HG02610 (cell line): Measurements from ENCODE around the gene RIPOR3.

Experiments used
- ATAC-seq: cut with Tn5 transposase; IDR thresholded peaks from one replicate; pipeline ENCODE4 v1.9.1; 2021; ENCODE audit warnings: mild to moderate bottlenecking, moderate library complexity; ENCODE audit not compliant: unreplicated experiment

The RIPOR3 gene, protein sequence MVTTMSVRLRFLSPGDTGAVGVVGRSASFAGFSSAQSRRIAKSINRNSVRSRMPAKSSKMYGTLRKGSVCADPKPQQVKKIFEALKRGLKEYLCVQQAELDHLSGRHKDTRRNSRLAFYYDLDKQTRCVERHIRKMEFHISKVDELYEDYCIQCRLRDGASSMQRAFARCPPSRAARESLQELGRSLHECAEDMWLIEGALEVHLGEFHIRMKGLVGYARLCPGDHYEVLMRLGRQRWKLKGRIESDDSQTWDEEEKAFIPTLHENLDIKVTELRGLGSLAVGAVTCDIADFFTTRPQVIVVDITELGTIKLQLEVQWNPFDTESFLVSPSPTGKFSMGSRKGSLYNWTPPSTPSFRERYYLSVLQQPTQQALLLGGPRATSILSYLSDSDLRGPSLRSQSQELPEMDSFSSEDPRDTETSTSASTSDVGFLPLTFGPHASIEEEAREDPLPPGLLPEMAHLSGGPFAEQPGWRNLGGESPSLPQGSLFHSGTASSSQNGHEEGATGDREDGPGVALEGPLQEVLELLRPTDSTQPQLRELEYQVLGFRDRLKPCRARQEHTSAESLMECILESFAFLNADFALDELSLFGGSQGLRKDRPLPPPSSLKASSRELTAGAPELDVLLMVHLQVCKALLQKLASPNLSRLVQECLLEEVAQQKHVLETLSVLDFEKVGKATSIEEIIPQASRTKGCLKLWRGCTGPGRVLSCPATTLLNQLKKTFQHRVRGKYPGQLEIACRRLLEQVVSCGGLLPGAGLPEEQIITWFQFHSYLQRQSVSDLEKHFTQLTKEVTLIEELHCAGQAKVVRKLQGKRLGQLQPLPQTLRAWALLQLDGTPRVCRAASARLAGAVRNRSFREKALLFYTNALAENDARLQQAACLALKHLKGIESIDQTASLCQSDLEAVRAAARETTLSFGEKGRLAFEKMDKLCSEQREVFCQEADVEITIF

DNA sequence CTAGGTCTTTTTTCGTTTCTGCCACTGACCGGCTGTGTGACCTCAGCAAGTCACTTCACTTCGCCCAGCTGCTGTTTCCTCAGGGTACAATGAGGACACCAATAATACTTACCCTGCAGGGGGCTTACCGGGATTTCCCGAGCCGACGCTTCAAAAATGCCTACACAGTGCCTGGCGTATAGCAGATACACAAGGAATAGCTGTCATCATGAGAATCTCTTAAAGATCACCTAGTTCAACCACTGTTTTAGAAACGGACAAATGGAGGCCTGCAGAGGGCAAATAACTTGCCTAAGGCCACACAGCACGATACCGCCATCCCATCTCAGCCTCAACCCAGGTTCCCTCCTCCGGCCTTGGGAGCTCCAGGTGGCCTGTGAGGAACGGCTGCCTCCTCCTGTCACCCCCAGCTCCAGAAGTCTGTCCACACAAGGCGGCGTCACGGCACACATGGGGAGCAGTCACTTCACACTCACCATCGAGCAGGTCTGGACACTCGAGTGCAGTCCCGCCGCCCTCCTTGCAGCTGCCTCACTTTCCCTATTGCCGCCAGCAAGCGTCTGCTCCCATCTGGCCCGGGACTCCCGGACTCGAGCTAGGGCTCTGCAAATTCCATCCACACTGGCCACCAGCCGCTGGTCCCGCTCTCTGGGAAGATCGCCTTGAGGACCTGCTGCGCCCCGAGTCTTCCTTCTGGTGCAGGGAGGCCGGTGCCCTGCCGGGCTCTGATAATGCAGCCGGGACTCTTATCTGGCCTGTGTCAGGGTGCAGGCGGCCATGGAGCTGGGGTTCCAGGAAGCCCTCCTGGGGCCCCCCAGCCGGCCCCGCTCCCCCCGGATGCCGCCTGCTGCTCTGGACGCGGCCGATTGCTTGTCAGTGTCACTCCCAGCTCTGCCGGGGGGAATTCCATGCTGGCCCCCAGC lies at the start of gene RIPOR3:
Gene RIPOR3 (minus strand): TSS at position 893 of the 923 bp plus-strand sequence. CDS start 414 bp downstream, at position 479.
- no peak for ATAC-seq

GRCh38 chr20:50737352-50737751 lies 46.0 kb upstream of the RIPOR3 start:
- no peak for ATAC-seq

DNA sequence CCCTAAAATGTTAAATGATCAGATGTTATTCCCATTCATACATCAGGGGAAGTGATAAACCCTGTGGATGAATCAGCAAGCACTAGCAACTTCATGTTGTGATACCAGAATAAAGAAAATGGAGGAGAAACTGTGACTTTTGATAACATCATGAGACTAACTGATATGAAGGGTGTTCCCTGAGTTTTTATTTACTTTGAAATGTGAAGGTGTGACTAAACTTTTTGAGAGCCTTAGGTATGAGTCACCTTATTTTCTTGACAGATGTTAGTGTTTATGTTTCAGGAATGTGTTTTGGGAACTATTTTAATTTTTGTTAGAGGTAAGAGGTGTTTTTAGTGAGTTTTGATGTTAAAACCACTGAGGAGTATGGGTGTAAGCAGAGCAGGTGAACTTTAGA lies 44.5 kb upstream of the RIPOR3 start:
- no peak for ATAC-seq

DNA sequence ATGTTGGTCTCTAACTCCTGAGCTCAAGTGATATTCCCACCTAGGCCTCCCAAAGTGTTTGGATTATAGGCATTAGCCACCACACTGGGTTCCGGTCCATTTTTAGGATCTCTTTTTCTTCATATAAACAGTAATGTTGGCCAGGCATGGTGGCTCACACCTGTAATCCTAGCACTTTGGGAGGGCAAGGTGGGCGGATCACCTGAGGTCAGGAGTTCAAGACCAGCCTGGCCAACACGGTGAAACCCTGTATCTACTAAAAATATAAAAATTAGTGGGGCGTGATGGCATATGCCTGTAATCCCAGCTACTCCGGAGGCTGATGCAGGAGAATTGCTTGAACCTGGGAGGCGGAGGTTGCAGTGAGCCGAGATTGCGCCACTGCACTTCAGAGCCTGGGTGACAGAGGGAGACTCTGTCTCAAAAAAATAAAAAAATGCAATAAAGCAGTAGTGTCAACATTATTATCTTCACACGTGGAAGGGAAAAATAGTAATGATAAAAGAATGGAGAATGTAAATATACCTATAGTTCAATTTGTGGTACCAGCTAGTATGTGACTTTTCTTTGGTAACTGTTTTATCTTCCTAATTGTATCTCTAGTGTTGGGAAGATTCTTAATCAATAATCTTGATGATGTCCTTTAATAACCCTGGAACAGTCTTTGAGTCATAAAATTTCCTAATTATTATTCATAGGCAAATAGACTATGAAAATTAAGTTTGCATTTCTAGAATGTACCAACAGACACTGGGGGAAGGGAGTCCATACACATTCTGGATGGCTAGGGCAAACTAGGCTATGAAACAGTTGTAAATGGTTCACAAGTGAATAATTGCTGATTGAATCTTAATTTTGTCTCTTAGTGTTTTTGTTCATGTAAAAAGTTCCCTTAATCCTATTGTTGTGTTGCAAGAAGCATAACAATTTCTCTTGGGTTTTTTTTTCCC lies 43.7 kb upstream of the RIPOR3 start:
- no peak for ATAC-seq

DNA sequence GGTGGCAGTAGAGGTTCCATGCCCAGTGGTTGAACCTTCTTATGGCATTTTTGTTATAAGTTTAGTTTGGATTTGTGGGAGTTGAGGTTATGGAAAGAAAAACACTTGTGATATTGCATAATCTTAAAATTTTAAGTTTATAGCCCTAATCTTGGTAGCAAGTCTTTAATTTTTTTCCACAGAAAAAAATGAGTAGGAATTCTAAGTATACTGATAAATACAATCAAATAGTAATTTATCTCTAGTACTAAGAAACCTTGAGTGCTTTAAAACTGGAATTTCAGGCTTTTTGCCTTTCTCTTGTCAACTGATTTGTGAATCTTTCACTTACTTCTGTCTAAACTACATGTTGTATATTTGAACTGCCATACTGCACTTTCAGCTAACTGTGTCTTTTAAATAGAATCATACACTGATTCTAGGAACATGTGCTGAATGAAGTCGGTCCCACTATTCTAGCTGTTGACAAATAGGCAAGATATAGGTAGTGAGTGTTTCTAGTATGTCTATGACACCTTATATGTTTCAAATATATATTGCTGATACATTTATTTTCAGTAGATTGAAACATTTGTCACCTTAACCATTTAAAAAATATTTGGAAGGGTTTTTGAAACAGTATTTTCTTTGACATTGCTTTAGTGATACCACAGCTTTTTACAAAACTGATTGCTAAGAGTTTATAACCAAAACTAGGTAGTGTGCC lies 42.5 kb upstream of the RIPOR3 start:
- no peak for ATAC-seq

- ATAC-seq, result no peak
Measured at GRCh38 chr20:50731930-50732690, 40.8 kb upstream of the RIPOR3 start.

- ATAC-seq, result peak; percentile 90
Measured at GRCh38 chr20:50731055-50731929, 40.0 kb upstream of the RIPOR3 start, which contains the start of gene PARD6B. Gene PARD6B (plus strand): TSS chr20:50731580. CDS start chr20:50731787, 207 bp downstream.

GRCh38 chr20:50730765-50731054 lies 39.4 kb upstream of the RIPOR3 start:
- ATAC-seq, result no peak

- ATAC-seq, result no peak
Measured at GRCh38 chr20:50729901-50730764, 38.8 kb upstream of the RIPOR3 start.

- ATAC-seq, result no peak
Measured at GRCh38 chr20:50728981-50729874, 37.9 kb upstream of the RIPOR3 start.

- no peak for ATAC-seq
Measured at GRCh38 chr20:50728486-50728980, 37.2 kb upstream of the RIPOR3 start.

- no peak for ATAC-seq
Measured at GRCh38 chr20:50727792-50728485, 36.6 kb upstream of the RIPOR3 start.

GRCh38 chr20:50726955-50727791 lies 35.8 kb upstream of the RIPOR3 start:
- ATAC-seq, result no peak

DNA sequence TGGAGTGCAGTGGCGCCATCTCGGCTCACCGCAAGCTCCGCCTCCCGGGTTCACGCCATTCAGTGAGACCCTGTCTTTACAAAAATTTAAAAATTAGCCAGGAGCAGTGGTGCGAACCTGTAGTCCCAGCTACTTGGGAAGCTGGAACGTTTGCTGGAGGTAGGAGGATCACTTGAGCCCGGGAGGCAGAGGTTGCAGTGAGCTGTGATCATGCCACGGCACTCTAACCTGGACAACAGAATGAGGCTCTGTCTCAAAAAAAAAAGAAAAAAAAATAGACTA lies 34.3 kb upstream of the RIPOR3 start:
- no peak for ATAC-seq
